Endothelial cell of umbilical vein (primary cell): ENCODE data around the gene FAM50A. TPM values are rescaled to one million over a fixed set of nuclear protein-coding genes. Genes with fewer than 3 reads are reported as not detected.

Source experiments
- BruUV-seq: library from RNA; stranded (reverse); fragments of 400-500 nt; replicated peaks from 2 replicates; lab custom pipeline; 2021; lab: Mats Ljungman, UMichigan
- CTCF ChIA-PET: fragments of 300-600, 350-600 bp; sonication (Branson Sonifier 250); formaldehyde crosslinking; loops from one replicate; lab custom pipeline; 2021; ENCODE audit warnings: antibody characterized with exemption, inconsistent platforms; lab: Charles Lee
- POLR2A ChIA-PET: fragments of 300-600, 350-600 bp; sonication (Branson Sonifier 250); formaldehyde crosslinking; loops from one replicate; lab custom pipeline; 2021; ENCODE audit warnings: antibody characterized with exemption, inconsistent platforms; lab: Charles Lee
- DNase-seq: peaks from one replicate; pipeline ENCODE4 v3.0.0-alpha.2; 2011; ENCODE audit warnings: low read depth, low spot score
- FAIRE-seq: peaks from 2 replicates; lab custom pipeline; 2011; peaks lifted over from hg19 to GRCh38; lab: Jason Lieb, UNC
- H2AFZ ChIP-seq: 2 replicates; pipeline ENCODE4 v1.6.0; 2012; ENCODE audit warnings: low read depth, low read length, control low read depth, inconsistent platforms
- H3K27ac ChIP-seq: 2 replicates; pipeline ENCODE4 v1.5.1; 2011; ENCODE audit warnings: low read depth, mild to moderate bottlenecking, control low read depth, low read length, moderate library complexity; ENCODE audit not compliant: insufficient read depth
- H3K27me3 ChIP-seq, 2 experiments: 2 replicates each; pipeline versions ENCODE4 v1.6.0 to v1.6.1; 2011; ENCODE audit warnings: low read length in 2 of 2, mixed read lengths in 1 of 2; ENCODE audit not compliant: control insufficient read depth in 2 of 2, insufficient read depth in 2 of 2
- H3K36me3 ChIP-seq, 2 experiments: 2 replicates in 1 of 2; 3 replicates in 1 of 2; pipeline ENCODE4 v1.5.1; 2011; ENCODE audit warnings: low read length in 2 of 2, mild to moderate bottlenecking in 1 of 2, moderate library complexity in 1 of 2; ENCODE audit not compliant: control insufficient read depth in 2 of 2, insufficient read depth in 2 of 2; ENCODE audit errors: extremely low read depth in 1 of 2
- H3K4me1 ChIP-seq: 3 replicates; pipeline ENCODE4 v1.5.1; 2011; ENCODE audit warnings: mild to moderate bottlenecking, low read length; ENCODE audit not compliant: control insufficient read depth, insufficient read depth; ENCODE audit errors: extremely low read depth
- H3K4me2 ChIP-seq: 2 replicates; pipeline ENCODE4 v1.6.1; 2011; ENCODE audit warnings: low read length, control low read depth, mixed read lengths; ENCODE audit not compliant: insufficient read depth
- H3K4me3 ChIP-seq, 3 experiments: fragments of 200-600 bp in 1 of 3; sonication (generic), shearing (Covaris generic) in 1 of 3; replicated peaks in 1 of 3; 2 replicates each; pipeline ENCODE4 v1.5.1; 2011 to 2016; ENCODE audit warnings: control low read depth in 3 of 3, low read length in 3 of 3, mild to moderate bottlenecking in 2 of 3, inconsistent platforms in 1 of 3, low read depth in 1 of 3, moderate library complexity in 1 of 3; ENCODE audit not compliant: insufficient read depth in 1 of 3
- H3K79me2 ChIP-seq: 2 replicates; pipeline ENCODE4 v1.6.0; 2012; ENCODE audit warnings: low read length, inconsistent platforms; ENCODE audit not compliant: control insufficient read depth, insufficient read depth
- H3K9ac ChIP-seq: replicated peaks from 2 replicates; pipeline ENCODE3; 2011; ENCODE audit warnings: low read length, control low read depth; ENCODE audit not compliant: insufficient read depth; ENCODE audit errors: extremely low read depth
- H3K9me1 ChIP-seq: replicated peaks from 3 replicates; pipeline ENCODE4 v1.6.0; 2011; ENCODE audit warnings: mild to moderate bottlenecking, low read length; ENCODE audit not compliant: control insufficient read depth, insufficient read depth; ENCODE audit errors: extremely low read depth
- H3K9me3 ChIP-seq: replicated peaks from 2 replicates; pipeline ENCODE4 v1.5.1; 2012; ENCODE audit warnings: low read length, inconsistent platforms; ENCODE audit not compliant: control insufficient read depth, insufficient read depth
- H4K20me1 ChIP-seq: replicated peaks from 2 replicates; pipeline ENCODE3; 2011; ENCODE audit warnings: mild to moderate bottlenecking, low read length; ENCODE audit not compliant: control insufficient read depth, insufficient read depth; ENCODE audit errors: extremely low read depth
- EZH2 ChIP-seq: IDR thresholded peaks from 2 replicates; pipeline ENCODE4 v1.6.1; 2012; ENCODE audit warnings: borderline replicate concordance, low read depth, mild to moderate bottlenecking, moderate library complexity, low read length, inconsistent platforms; ENCODE audit not compliant: severe bottlenecking
- FOS ChIP-seq: IDR thresholded peaks from 2 replicates; pipeline ENCODE4 v1.6.1; 2011; ENCODE audit warnings: mild to moderate bottlenecking, low read length, moderate library complexity, borderline replicate concordance; ENCODE audit not compliant: insufficient read depth
- GATA2 ChIP-seq: IDR thresholded peaks from 2 replicates; pipeline ENCODE4 v1.7.0; 2011; ENCODE audit warnings: low read depth, mild to moderate bottlenecking, moderate library complexity, mixed read lengths, low read length; ENCODE audit not compliant: insufficient read length, insufficient read depth
- MYC ChIP-seq: IDR thresholded peaks from one replicate; pipeline ENCODE4 v1.6.1; 2011; ENCODE audit warnings: mild to moderate bottlenecking, low read depth, low read length
- POLR2A ChIP-seq: IDR thresholded peaks from 2 replicates; pipeline ENCODE4 v1.6.1; 2012; ENCODE audit warnings: low read depth, mild to moderate bottlenecking, control low read depth, low read length
- POLR2AphosphoS5 ChIP-seq: IDR thresholded peaks from 2 replicates; pipeline ENCODE4 v1.6.1; 2012; ENCODE audit warnings: low read depth, mild to moderate bottlenecking, control low read depth, low read length, moderate library complexity; ENCODE audit not compliant: insufficient read depth
- dilution Hi-C: fragments of 300-500 bp; cut with MboI; formaldehyde crosslinking; loops from one replicate; pipeline ENCODE4 v1.15.0; 2019; ENCODE audit warnings: low sequenced_read_pairs; ENCODE audit not compliant: extremely low pct_ligation_motif_present
- intact Hi-C: fragments of 100-400 bp; cut with micrococcal nuclease; formaldehyde crosslinking; loops from one replicate; pipeline ENCODE4 v1.10.0; 2022
- polyA plus RNA-seq, 4 experiments: library from polyadenylated mRNA; depleted of rRNA in 3 of 4; stranded (reverse) in 3 of 4; unstranded in 1 of 4; fragments of >200 nt; gene quantifications; 2 replicates each; pipeline versions ENCODE4 v1.2.1 to v1.2.3, GENCODE V29; 2011 to 2012; ENCODE audit warnings: missing spikeins in 1 of 4
- total RNA-seq: library from RNA; stranded (reverse); gene quantifications from 2 replicates; pipeline ENCODE4 v1.2.3, GENCODE V29; 2021
- TF ChIP-seq, protein P1 (sequence below), 2 donors: IDR thresholded peaks; 1 replicate in 1 of 2; 2 replicates in 1 of 2; pipeline ENCODE4 v1.5.1; 2011; ENCODE audit warnings: low read length in 2 of 2, mild to moderate bottlenecking in 2 of 2, moderate library complexity in 2 of 2, control low read depth in 1 of 2, inconsistent platforms in 1 of 2, low read depth in 1 of 2; ENCODE audit not compliant: insufficient read depth in 1 of 2; ENCODE audit errors: extremely low read depth in 1 of 2
- TF ChIP-seq, protein P2 (sequence below): IDR thresholded peaks from 2 replicates; pipeline ENCODE4 v1.6.1; 2011; ENCODE audit not compliant: insufficient read depth, insufficient read length

FAM50A gene
- total and polyA plus RNA-seq, 2 donors (not counting 3 experiments of a cell fraction or from before 2014, with no cell fraction given): 75.9 to 123 TPM

DNA sequence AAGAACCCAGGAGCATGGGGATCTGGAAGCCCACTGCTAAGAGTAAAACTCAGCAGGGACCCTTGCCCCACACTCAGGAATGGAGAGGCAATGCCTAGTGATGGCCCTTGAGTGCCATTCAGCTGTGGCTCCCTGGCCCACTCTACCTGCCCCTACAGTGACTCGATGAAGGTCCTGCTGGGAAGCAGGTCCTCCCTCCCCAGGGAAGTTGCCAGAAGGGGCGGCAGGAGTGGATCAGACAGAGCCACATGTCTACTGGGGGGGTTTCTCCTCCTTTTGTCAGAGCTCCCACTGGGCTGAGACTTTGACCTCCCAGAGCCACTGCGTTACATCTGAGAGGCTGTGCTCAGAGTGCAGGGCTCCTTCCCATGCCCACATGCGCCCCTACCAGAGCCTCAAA is 45.2 kb downstream of the FAM50A start:
- ChIA-PET POLR2A (interaction anchor here (1.0 to 1.5 kb wide), 2 partner anchors 28 to 30 kb away, joined by 3 read pairs; no protein-coding TSS in a partner anchor), CTCF (interaction anchor here (2.2 kb wide), 1 partner anchor 38 kb away, joined by 11 read pairs; no protein-coding TSS in a partner anchor)
- Histone ChIP-seq H3K27ac (no peak overlapping the region), H4K20me1 (no peaks in the 10 kb centered on the region), H3K9me1 (no peaks in the 10 kb centered on the region), H3K4me1 (peaks cover 3% of the 10 kb centered on the region), H3K27me3 (no peaks in the 10 kb centered on the region), H3K36me3 (no peaks in the 10 kb centered on the region), H3K9me3 (no peaks in the 10 kb centered on the region), H3K4me3 (no peak overlapping the region), H3K79me2 (peaks cover 10% of the 10 kb centered on the region), H2AFZ (no peak overlapping the region), H3K4me2 (no peak overlapping the region), H3K9ac (no peak overlapping the region)
- dilution Hi-C loops: no loop called here
- FAIRE-seq (no peak), DNase-seq (no peak)
- intact Hi-C loops: no loop called here
- TF ChIP-seq POLR2AphosphoS5 (no peak), GATA2 (no peak), FOS (no peak), POLR2A (no peak), MYC (no peak), EZH2 (no peak)
- TF ChIP-seq, protein P1, sequence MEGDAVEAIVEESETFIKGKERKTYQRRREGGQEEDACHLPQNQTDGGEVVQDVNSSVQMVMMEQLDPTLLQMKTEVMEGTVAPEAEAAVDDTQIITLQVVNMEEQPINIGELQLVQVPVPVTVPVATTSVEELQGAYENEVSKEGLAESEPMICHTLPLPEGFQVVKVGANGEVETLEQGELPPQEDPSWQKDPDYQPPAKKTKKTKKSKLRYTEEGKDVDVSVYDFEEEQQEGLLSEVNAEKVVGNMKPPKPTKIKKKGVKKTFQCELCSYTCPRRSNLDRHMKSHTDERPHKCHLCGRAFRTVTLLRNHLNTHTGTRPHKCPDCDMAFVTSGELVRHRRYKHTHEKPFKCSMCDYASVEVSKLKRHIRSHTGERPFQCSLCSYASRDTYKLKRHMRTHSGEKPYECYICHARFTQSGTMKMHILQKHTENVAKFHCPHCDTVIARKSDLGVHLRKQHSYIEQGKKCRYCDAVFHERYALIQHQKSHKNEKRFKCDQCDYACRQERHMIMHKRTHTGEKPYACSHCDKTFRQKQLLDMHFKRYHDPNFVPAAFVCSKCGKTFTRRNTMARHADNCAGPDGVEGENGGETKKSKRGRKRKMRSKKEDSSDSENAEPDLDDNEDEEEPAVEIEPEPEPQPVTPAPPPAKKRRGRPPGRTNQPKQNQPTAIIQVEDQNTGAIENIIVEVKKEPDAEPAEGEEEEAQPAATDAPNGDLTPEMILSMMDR (IDR thresholded peaks at IDR 0.05; ENCODE audit: extremely low read depth in 1 of 2, insufficient read depth in 1 of 2, low read depth in 1 of 2, low read length in 2 of 2): no peak
- TF ChIP-seq, protein P2, sequence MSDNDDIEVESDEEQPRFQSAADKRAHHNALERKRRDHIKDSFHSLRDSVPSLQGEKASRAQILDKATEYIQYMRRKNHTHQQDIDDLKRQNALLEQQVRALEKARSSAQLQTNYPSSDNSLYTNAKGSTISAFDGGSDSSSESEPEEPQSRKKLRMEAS: no peak
- BruUV-seq: no TSS peak
